Heart left ventricle (tissue), 16 donors: ENCODE data around the gene TMC7. TPM values are rescaled to one million over a fixed set of nuclear protein-coding genes. Genes with fewer than 3 reads are reported as not detected.

Experiments
- ATAC-seq, 4 donors: fragments of 200-7000 bp; cut with Tn5 transposase; one replicate each; pipeline ENCODE4 v1.9.1; 2020 to 2022; ENCODE audit warnings: moderate library complexity in 4 of 4, mild to moderate bottlenecking in 3 of 4, moderate number of reproducible peaks in 1 of 4
- DNase-seq, 5 donors: peaks; one replicate each; pipeline ENCODE4 v3.0.0-alpha.2; 2020
- H3K27ac ChIP-seq, 12 donors: fragments of 200-600 bp; sonication (generic) in 4 of 12; one replicate each; pipeline versions ENCODE4 v1.5.0 to v1.8.0; 2016 to 2022; ENCODE audit warnings: mild to moderate bottlenecking in 2 of 12
- H3K27me3 ChIP-seq, 9 donors: fragments of 200-600 bp; sonication (generic) in 2 of 9; one replicate each; pipeline versions ENCODE4 v1.5.1 to v1.8.0; 2016 to 2022; ENCODE audit warnings: mild to moderate bottlenecking in 3 of 9
- H3K36me3 ChIP-seq, 9 donors: fragments of 200-600 bp; sonication (generic) in 2 of 9; one replicate each; pipeline versions ENCODE4 v1.5.0 to v1.8.0; 2018 to 2022; ENCODE audit warnings: mild to moderate bottlenecking in 2 of 9
- H3K4me1 ChIP-seq, 12 donors: fragments of 200-600 bp; sonication (generic) in 4 of 12; one replicate each; pipeline versions ENCODE4 v1.5.0 to v1.8.0; 2016 to 2022; ENCODE audit warnings: mild to moderate bottlenecking in 3 of 12
- H3K4me3 ChIP-seq, 12 donors: fragments of 200-600 bp; sonication (generic) in 4 of 12; one replicate each; pipeline versions ENCODE4 v1.5.0 to v1.8.0; 2017 to 2022; ENCODE audit warnings: mild to moderate bottlenecking in 9 of 12, moderate library complexity in 4 of 12
- H3K9me3 ChIP-seq, 12 donors: fragments of 200-600 bp; sonication (generic) in 4 of 12; one replicate each; pipeline versions ENCODE4 v1.5.0 to v1.8.0; 2016 to 2022; ENCODE audit warnings: mild to moderate bottlenecking in 1 of 12
- CTCF ChIP-seq, 12 donors: fragments of 200-600 bp; sonication (generic) in 4 of 12; IDR thresholded peaks; one replicate each; pipeline versions ENCODE4 v1.5.0 to v1.8.0; 2018 to 2022; ENCODE audit warnings: antibody characterized with exemption in 12 of 12, mild to moderate bottlenecking in 5 of 12
- POLR2A ChIP-seq, 2 donors: fragments of 450-650 bp; IDR thresholded peaks; one replicate each; pipeline ENCODE4 v1.6.1; 2017; ENCODE audit warnings: antibody characterized with exemption in 2 of 2, mild to moderate bottlenecking in 2 of 2, moderate library complexity in 2 of 2
- WGBS, 4 donors: extraction: QIAGEN DNeasy Blood & Tissue Kit in 2 of 4; methylation state at CpG; one replicate each; pipeline versions ENCODE4 v1.1.5 to v1.1.7; 2013 to 2018; 5-methylcytosine and 5-hydroxymethylcytosine counted together
- intact Hi-C, 10 donors: fragments of 100-400 bp; cut with DNase I; formaldehyde crosslinking; loops; one replicate each; pipeline versions ENCODE4 v1.11.1 to v1.14.2; 2022
- long read RNA-seq, 3 donors: library from polyadenylated mRNA; unstranded; transcript quantifications; one replicate each; pipeline ENCODE4 v2.0.0, GENCODE V29; 2020 to 2021
- polyA plus RNA-seq, 2 donors: library from polyadenylated mRNA; stranded (reverse); fragments of 200-250 nt; gene quantifications; one replicate each; pipeline ENCODE4 v1.2.3, GENCODE V29; 2013
- total RNA-seq, 9 donors: library from RNA; depleted of rRNA in 2 of 9; stranded (reverse); fragments of >200 nt in 2 of 9; fragmentation: NEBNext Ultra II Directional in 3 of 9; extraction: Animal tissue kit (Norgen Biotek cat#: 25700) in 3 of 9; gene quantifications; one replicate each; pipeline versions ENCODE4 v1.1.0 to v1.2.4, GENCODE V29; 2016 to 2023
- donor health status: ischemic (EF 13 %, LVEDD 7.1; RV severe dilation, severe dysfunction).
- donor health status: healthy with polysubstance abuse.
- donor health status: DM: no; HTN: yes; CAD: no.
- donor health status: DM: no; HTN: no; CAD: no.
- donor health status: ischemic (EF 25% LVEDD 6.9; RV normal size, moderate dysfunction).
- donor health status: ischemic (EF 25% LVEDD 5.7; RV mildly dilated, moderate dysfunction).
- donor health status: healthy.
- donor health status: DM: yes; HTN: yes; CAD: no.
- donor health status: ischemic (EF 35%, LVEDD 5.7; RV mildly dilated, moderate dysfunction).
- donor health status: nonischemic (EF 11% LVEDD 7.7; RV severe dilation, severe dysfunction).
- donor health status: DM: yes; HTN: yes; CAD: no.
- donor health status: PGD.
- donor health status: ischemic (EF 29% LVEDD 5.4; RV normal size, mild dysfunction).
- donor health status: nonischemic (EF 23%, LVEDD 6.1; RV moderate dilation, normal function).

Gene TMC7
- total RNA-seq: 1 to 10 TPM in 4 of 9 donors, under 1 TPM in 5; 0.69 to 2.3 (median 0.96) TPM
- polyA plus RNA-seq: 1 to 10 TPM in 1 of 2 donors, under 1 TPM in 1; 0.84 to 1.1 TPM
- long read RNA-seq, donor 1, partial matches to known transcripts: 0 of 4 reads
- long read RNA-seq, donor 1, other reads (novel, unspliced or antisense): 2 of 4 reads
- long read RNA-seq, donor 2, partial matches to known transcripts: 1 of 4 reads
- long read RNA-seq, donor 2, other reads (novel, unspliced or antisense): 2 of 4 reads
- long read RNA-seq, donor 3, partial matches to known transcripts: 0 of 4 reads
- long read RNA-seq, donor 3, other reads (novel, unspliced or antisense): 2 of 4 reads

- peak; percentile 83 to 87 (median 85) for DNase-seq
- Histone ChIP-seq H3K9me3 (no peaks in the 10 kb centered on the region), H3K27ac (peak within 1 kb of the TSS; percentile 10 to 87 (median 76)), H3K27me3 (peaks cover 0 to 20% (median 0%) of the 10 kb centered on the region in 9 donors), H3K36me3 (no peaks in the 10 kb centered on the region), H3K4me3 (peak within 1 kb of the TSS; percentile 54 to 85 (median 66)), H3K4me1 (peaks cover 0 to 16% (median 4%) of the 10 kb centered on the region in 12 donors)
- peak; percentile 78 to 99 (median 98) for ATAC-seq
- TF ChIP-seq POLR2A (IDR thresholded peaks at IDR 0.05) (peak in 1 of 2 donors; percentile 36), CTCF (IDR thresholded peaks at IDR 0.05) (peak; percentile 53 to 91 (median 78))
- WGBS, 4 donors: 7 to 10% (median 8%) methylated on average over 44 to 64 of the region's 64 CpGs
- intact Hi-C loops: loop anchor here (2.0 to 10.0 kb wide), 7 partner anchors 79 to 521 kb away; partner anchors contain the start of gene COQ7 (in 2 of the 10)
Observed at GRCh38 chr16:18983565-18984434, at the start of gene TMC7. Gene TMC7, plus strand, starts transcription at chr16:18983934. Its CDS starts 130 bp downstream, at chr16:18984064.

- intact Hi-C loops: no loop called here
- no peak overlapping the region for H3K27ac ChIP-seq
- H3K4me1 ChIP-seq: peaks cover 0 to 16% (median 5%) of the 10 kb centered on the region in 12 donors
- no peaks in the 10 kb centered on the region for H3K27me3 ChIP-seq
- DNase-seq: no peak
- TF ChIP-seq POLR2A (IDR thresholded peaks at IDR 0.05) (no peak), CTCF (IDR thresholded peaks at IDR 0.05) (no peak)
- no peak overlapping the region for H3K4me3 ChIP-seq
- WGBS, 4 donors: 75 to 80% (median 77%) methylated on average over 7 of the region's 7 CpGs
- no peaks in the 10 kb centered on the region for H3K36me3 ChIP-seq
- no peaks in the 10 kb centered on the region for H3K9me3 ChIP-seq
- no peak for ATAC-seq
Observed at GRCh38 chr16:18936727-18937340, 46.9 kb upstream of the TMC7 start.

- Histone ChIP-seq H3K27me3 (no peaks in the 10 kb centered on the region), H3K4me3 (no peak overlapping the region), H3K9me3 (no peaks in the 10 kb centered on the region), H3K36me3 (no peaks in the 10 kb centered on the region), H3K27ac (no peak overlapping the region), H3K4me1 (peaks cover 0 to 11% (median under 1%) of the 10 kb centered on the region in 12 donors)
- ATAC-seq: no peak
- no peak for TF ChIP-seq POLR2A (IDR thresholded peaks at IDR 0.05)
- no peak for TF ChIP-seq CTCF (IDR thresholded peaks at IDR 0.05)
- intact Hi-C loops: no loop called here
- no peak for DNase-seq
Observed at GRCh38 chr16:18937390-18937789, 46.3 kb upstream of the TMC7 start.
